Measurements from ENCODE around the gene GCNT1. TPM values are rescaled to one million over a fixed set of nuclear protein-coding genes. Genes with fewer than 3 reads are reported as not detected.

GCNT1 gene
- polyA plus RNA-seq, 1 of the 3 experiments (the other 2 are of a cell fraction): 0.76 TPM

- TF ChIP-seq ELF1 (IDR thresholded peaks at IDR 0.05): no peak
- TF ChIP-seq IRF3 (IDR thresholded peaks at IDR 0.05; ENCODE audit: low read depth, low read length): no peak
- TF ChIP-seq PBX3 (IDR thresholded peaks at IDR 0.05): no peak
- no peak for TF ChIP-seq EP300 (IDR thresholded peaks at IDR 0.05; ENCODE audit: borderline replicate concordance in 1 of 2, low read depth in 1 of 2, low read length in 1 of 2)
- TF ChIP-seq FOXJ3 (CRISPR knock-in tag; IDR thresholded peaks at IDR 0.05): no peak
- no peak for TF ChIP-seq GATA2 (CRISPR knock-in tag; IDR thresholded peaks at IDR 0.05)
- TF ChIP-seq CHD2 (IDR thresholded peaks at IDR 0.05; ENCODE audit: low read length, partially characterized antibody): no peak
Observed at GRCh38 chr9:76465442-76466298, 6.7 kb downstream of the GCNT1 start (continued).

- no peak overlapping the region for H3K9ac ChIP-seq
- POLR2A ChIA-PET: no interaction called here
- CTCF ChIA-PET: no interaction called here
- H3K4me2 ChIP-seq: no peak overlapping the region
- H2AFZ ChIP-seq (ENCODE audit: low read depth): no peak overlapping the region
- H4K20me1 ChIP-seq (ENCODE audit: insufficient read depth): no peaks in the 10 kb centered on the region
- no peaks in the 10 kb centered on the region for H3K9me3 ChIP-seq
- peaks cover 4% of the 10 kb centered on the region for H3F3A ChIP-seq (replicated peaks; ENCODE audit: insufficient read depth)
- WGBS (ENCODE audit: low lambda C conversion rate): 10% methylated on average over 2 of the region's 2 CpGs
- H3K79me2 ChIP-seq (ENCODE audit: insufficient read depth): no peaks in the 10 kb centered on the region
- H3K27me3 ChIP-seq (ENCODE audit: insufficient read depth): peaks cover 63% of the 10 kb centered on the region
- H3K36me3 ChIP-seq (replicated peaks in 1 of 2; ENCODE audit: control insufficient read depth in 1 of 2, insufficient read depth in 2 of 2, low read length in 1 of 2): no peaks in the 10 kb centered on the region
- no peaks in the 10 kb centered on the region for H3K4me1 ChIP-seq (ENCODE audit: control insufficient read depth in 1 of 2, insufficient read depth in 2 of 2, low read depth in 1 of 2, low read length in 1 of 2)
- H3K4me3 ChIP-seq (ENCODE audit: low read depth in 2 of 2, low read length in 1 of 2): no peak overlapping the region
- no peaks in the 10 kb centered on the region for H3K9me2 ChIP-seq
- no peak overlapping the region for H3K27ac ChIP-seq (ENCODE audit: low read depth in 2 of 2, low read length in 1 of 2)
- no peak for DNase-seq
- TF ChIP-seq PBX3 (IDR thresholded peaks at IDR 0.05) (no peak), FOXJ3 (CRISPR knock-in tag; IDR thresholded peaks at IDR 0.05) (no peak), GABPA (IDR thresholded peaks at IDR 0.05; ENCODE audit: low read depth) (no peak), TEAD4 (IDR thresholded peaks at IDR 0.05; ENCODE audit: borderline replicate concordance, insufficient read depth) (no peak), SMC3 (IDR thresholded peaks at IDR 0.05; ENCODE audit: low read depth, low read length) (no peak), TAF1 (IDR thresholded peaks at IDR 0.05; ENCODE audit: borderline replicate concordance, low read depth, low read length) (no peak), FOXM1 (IDR thresholded peaks at IDR 0.05; ENCODE audit: low read depth) (no peak), USF1 (IDR thresholded peaks at IDR 0.05; ENCODE audit: borderline replicate concordance, low read depth) (no peak), MAX (IDR thresholded peaks at IDR 0.05; ENCODE audit: low read depth) (no peak), RAD21 (IDR thresholded peaks at IDR 0.05; ENCODE audit: low read length) (no peak), YY1 (IDR thresholded peaks at IDR 0.05; ENCODE audit: low read depth) (no peak), CTCF (IDR thresholded peaks at IDR 0.05) (no peak), NRF1 (IDR thresholded peaks at IDR 0.05; ENCODE audit: low read depth, low read length) (no peak), IRF3 (IDR thresholded peaks at IDR 0.05; ENCODE audit: low read depth, low read length) (no peak), MEF2A (IDR thresholded peaks at IDR 0.05; ENCODE audit: borderline replicate concordance, low read depth) (no peak)
Observed at GRCh38 chr9:76466299-76466605, 7.3 kb downstream of the GCNT1 start.

Data from SK-N-SH (cell line).